Common myeloid progenitor, CD34-positive (primary cell): ENCODE results near the gene IGF2R.
A peak's percentile ranks its signal among the peaks of the same experiment; 100 is the strongest.

ENCODE experiments used
- CTCF ChIA-PET: fragments of 350-600 bp; sonication (Branson Sonifier 250); formaldehyde crosslinking; loops from one replicate; lab custom pipeline; 2021; ENCODE audit warnings: antibody characterized with exemption; lab: Charles Lee
- POLR2A ChIA-PET: fragments of 350-600 bp; sonication (Branson Sonifier 250); formaldehyde crosslinking; loops from one replicate; lab custom pipeline; 2021; ENCODE audit warnings: antibody characterized with exemption; lab: Charles Lee
- DNase-seq, 3 donors: peaks; one replicate each; pipeline versions ENCODE4 v3.0.0 to v3.0.0-alpha.2; 2013
- H3K27ac ChIP-seq, 2 experiments: 1 replicate in 1 of 2; 2 replicates in 1 of 2; pipeline ENCODE4 v1.7.0; 2013; ENCODE audit warnings: inconsistent platforms in 2 of 2, low read length in 2 of 2, mild to moderate bottlenecking in 2 of 2, low read depth in 1 of 2, moderate library complexity in 1 of 2; ENCODE audit not compliant: severe bottlenecking in 2 of 2, insufficient read depth in 1 of 2, poor library complexity in 1 of 2
- H3K27me3 ChIP-seq, 5 experiments: replicated peaks in 2 of 5; 1 replicate in 3 of 5; 2 replicates in 2 of 5; pipeline versions ENCODE4 v1.6.1 to v1.7.0; 2013; ENCODE audit warnings: low read length in 4 of 5, mild to moderate bottlenecking in 2 of 5, moderate library complexity in 2 of 5, inconsistent platforms in 1 of 5; ENCODE audit not compliant: insufficient read depth in 5 of 5, control insufficient read depth in 4 of 5
- H3K36me3 ChIP-seq, 4 experiments: 1 replicate in 2 of 4; 2 replicates in 2 of 4; pipeline versions ENCODE4 v1.6.1 to v1.7.0; 2013; ENCODE audit warnings: low read length in 3 of 4, control low read depth in 1 of 4, mild to moderate bottlenecking in 1 of 4; ENCODE audit not compliant: control insufficient read depth in 4 of 4, insufficient read depth in 4 of 4
- H3K4me1 ChIP-seq, 4 experiments: 1 replicate in 3 of 4; 2 replicates in 1 of 4; pipeline versions ENCODE4 v1.6.1 to v1.7.1; 2013; ENCODE audit warnings: low read length in 3 of 4, mild to moderate bottlenecking in 3 of 4, control low read depth in 1 of 4, inconsistent platforms in 1 of 4, moderate library complexity in 1 of 4; ENCODE audit not compliant: control insufficient read depth in 4 of 4, insufficient read depth in 4 of 4; ENCODE audit errors: control extremely low read depth in 1 of 4
- H3K4me3 ChIP-seq, 7 experiments: 1 replicate in 4 of 7; 2 replicates in 3 of 7; pipeline versions ENCODE4 v1.5.1 to v1.7.0; 2013; ENCODE audit warnings: mild to moderate bottlenecking in 7 of 7, low read length in 6 of 7, moderate library complexity in 6 of 7, inconsistent platforms in 2 of 7, low read depth in 2 of 7, control low read depth in 1 of 7; ENCODE audit not compliant: insufficient read depth in 4 of 7, control insufficient read depth in 1 of 7; ENCODE audit errors: extremely low read depth in 1 of 7
- H3K9me3 ChIP-seq, 5 experiments: 1 replicate in 4 of 5; 2 replicates in 1 of 5; pipeline versions ENCODE4 v1.6.1 to v1.7.1; 2013; ENCODE audit warnings: low read length in 4 of 5, mild to moderate bottlenecking in 2 of 5, inconsistent platforms in 1 of 5, low read depth in 1 of 5, moderate library complexity in 1 of 5; ENCODE audit not compliant: control insufficient read depth in 4 of 5, insufficient read depth in 2 of 5; ENCODE audit errors: control extremely low read depth in 1 of 5
- WGBS: methylation state at CpG from one replicate; pipeline ENCODE4 v1.1.5; 2013; ENCODE audit not compliant: insufficient coverage; 5-methylcytosine and 5-hydroxymethylcytosine counted together

Gene IGF2R

DNA sequence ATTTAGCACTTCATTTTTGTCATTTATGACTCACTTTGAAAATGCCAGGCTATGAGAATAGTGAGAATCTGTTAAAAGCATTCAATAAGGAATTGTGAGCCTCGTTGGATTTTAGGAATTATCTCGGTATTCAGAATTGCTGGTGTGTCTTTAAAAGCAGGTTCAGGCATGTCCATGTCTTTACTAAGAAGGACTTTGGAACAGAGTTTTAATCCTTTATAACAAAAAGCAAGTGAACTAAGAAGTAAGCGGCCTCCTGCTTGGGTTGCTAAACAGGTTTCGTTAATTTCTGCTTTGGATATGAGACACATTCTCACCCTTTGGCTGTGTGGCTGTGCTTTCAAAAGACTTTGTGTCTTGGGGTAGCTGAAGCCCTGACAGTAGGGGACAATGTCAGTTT is 74.9 kb downstream of the IGF2R start:
- CTCF ChIA-PET: no interaction called here
- H3K27me3 ChIP-seq: peaks cover 0 to 29% (median 6%) of the 10 kb centered on the region in 5 experiments
- 94% methylated on average over 4 of the region's 4 CpGs for WGBS
- H3K27ac ChIP-seq: no peak overlapping the region
- H3K36me3 ChIP-seq: peaks cover 0 to 43% (median 5%) of the 10 kb centered on the region in 4 experiments
- no peaks in the 10 kb centered on the region for H3K9me3 ChIP-seq
- H3K4me1 ChIP-seq: no peaks in the 10 kb centered on the region
- no peak for DNase-seq
- no peak overlapping the region for H3K4me3 ChIP-seq
- POLR2A ChIA-PET: no interaction called here

DNA sequence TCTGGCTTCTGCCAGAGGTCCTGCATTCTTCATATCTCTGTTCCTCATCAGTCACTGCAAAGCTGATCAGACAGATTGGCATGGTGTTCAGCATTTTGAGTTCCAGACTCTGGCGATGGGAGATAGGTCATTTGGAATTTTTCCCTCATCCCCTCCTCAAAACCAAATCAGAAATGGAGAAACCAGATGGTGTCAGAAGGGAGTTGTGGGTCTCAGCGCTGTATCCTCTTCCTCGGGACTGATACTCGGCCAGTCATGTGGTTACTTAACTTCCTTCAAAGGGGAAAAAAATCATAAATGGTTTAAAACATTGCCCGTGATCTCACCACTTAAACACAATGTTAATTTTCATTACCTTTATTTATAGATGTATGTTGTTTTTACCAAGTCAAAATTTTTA is 75.8 kb downstream of the IGF2R start:
- H3K36me3 ChIP-seq: peaks cover 0 to 48% (median 5%) of the 10 kb centered on the region in 4 experiments
- peaks cover 0 to 38% (median 12%) of the 10 kb centered on the region in 5 experiments for H3K27me3 ChIP-seq
- no peak overlapping the region for H3K4me3 ChIP-seq
- ChIA-PET CTCF (no interaction called here), POLR2A (no interaction called here)
- no peak for DNase-seq
- no CpG with 5 or more reads among the region's 5 CpGs for WGBS
- no peaks in the 10 kb centered on the region for H3K4me1 ChIP-seq
- H3K9me3 ChIP-seq: no peaks in the 10 kb centered on the region
- H3K27ac ChIP-seq: no peak overlapping the region

GRCh38 chr6:160048471-160048870 is 79.6 kb downstream of the IGF2R start:
- peaks cover 0 to 30% (median 5%) of the 10 kb centered on the region in 4 experiments for H3K36me3 ChIP-seq
- peaks cover 0 to 4% (median 0%) of the 10 kb centered on the region in 5 experiments for H3K9me3 ChIP-seq
- no peak overlapping the region for H3K4me3 ChIP-seq
- ChIA-PET CTCF (interaction anchor here (0.9 kb wide), 1 partner anchor 14 kb away, joined by 3 read pairs; no protein-coding TSS in a partner anchor), POLR2A (no interaction called here)
- 97% methylated on average over 5 of the region's 6 CpGs for WGBS
- H3K4me1 ChIP-seq: no peaks in the 10 kb centered on the region
- DNase-seq: no peak
- peaks cover 0 to 51% (median 12%) of the 10 kb centered on the region in 5 experiments for H3K27me3 ChIP-seq
- no peak overlapping the region for H3K27ac ChIP-seq

- 97% methylated on average over 7 of the region's 9 CpGs for WGBS
- H3K36me3 ChIP-seq: peaks cover 0 to 30% (median 5%) of the 10 kb centered on the region in 4 experiments
- H3K4me1 ChIP-seq: no peaks in the 10 kb centered on the region
Observed at GRCh38 chr6:160049346-160049745, 80.5 kb downstream of the IGF2R start.

DNA sequence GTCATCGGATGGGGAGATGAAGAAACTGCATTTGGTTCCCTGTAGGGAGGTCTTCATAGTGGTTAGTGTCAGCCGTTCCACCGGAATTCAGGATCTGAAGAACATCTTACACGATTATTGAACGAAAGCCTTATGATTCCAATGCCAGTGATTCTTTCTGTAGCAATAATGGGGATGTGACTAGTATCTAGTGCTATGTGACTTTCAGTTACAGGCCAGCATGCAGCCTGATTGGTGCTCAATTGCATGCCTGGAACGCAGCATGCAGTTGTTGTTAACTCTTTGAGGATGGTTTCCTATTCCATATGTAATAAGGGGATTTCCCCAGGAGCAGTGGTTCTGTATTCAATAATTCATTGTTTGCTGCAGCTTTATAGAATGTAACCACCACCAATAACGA is 81.1 kb downstream of the IGF2R start:
- H3K4me1 ChIP-seq: no peaks in the 10 kb centered on the region
- peaks cover 0 to 57% (median 12%) of the 10 kb centered on the region in 5 experiments for H3K27me3 ChIP-seq
- H3K4me3 ChIP-seq: no peak overlapping the region
- CTCF ChIA-PET: no interaction called here
- H3K9me3 ChIP-seq: peaks cover 0 to 17% (median 0%) of the 10 kb centered on the region in 5 experiments
- POLR2A ChIA-PET: no interaction called here
- DNase-seq: no peak
- WGBS: 98% methylated on average over 7 of the region's 7 CpGs
- peaks cover 0 to 26% (median 5%) of the 10 kb centered on the region in 4 experiments for H3K36me3 ChIP-seq
- H3K27ac ChIP-seq: no peak overlapping the region

More at GRCh38 chr6:160049346-160049745, 80.5 kb downstream of the IGF2R start:
- ChIA-PET CTCF (no interaction called here), POLR2A (no interaction called here)
- H3K27ac ChIP-seq: no peak overlapping the region
- no peak for DNase-seq
- H3K9me3 ChIP-seq: peaks cover 0 to 12% (median 0%) of the 10 kb centered on the region in 5 experiments
- H3K4me3 ChIP-seq: no peak overlapping the region
- peaks cover 0 to 51% (median 12%) of the 10 kb centered on the region in 5 experiments for H3K27me3 ChIP-seq

- ChIA-PET CTCF (interaction anchor here (1.2 kb wide), 1 partner anchor 23 kb away, joined by 3 read pairs; no protein-coding TSS in a partner anchor), POLR2A (no interaction called here)
Observed at GRCh38 chr6:160051390-160051789, 82.5 kb downstream of the IGF2R start.

DNA sequence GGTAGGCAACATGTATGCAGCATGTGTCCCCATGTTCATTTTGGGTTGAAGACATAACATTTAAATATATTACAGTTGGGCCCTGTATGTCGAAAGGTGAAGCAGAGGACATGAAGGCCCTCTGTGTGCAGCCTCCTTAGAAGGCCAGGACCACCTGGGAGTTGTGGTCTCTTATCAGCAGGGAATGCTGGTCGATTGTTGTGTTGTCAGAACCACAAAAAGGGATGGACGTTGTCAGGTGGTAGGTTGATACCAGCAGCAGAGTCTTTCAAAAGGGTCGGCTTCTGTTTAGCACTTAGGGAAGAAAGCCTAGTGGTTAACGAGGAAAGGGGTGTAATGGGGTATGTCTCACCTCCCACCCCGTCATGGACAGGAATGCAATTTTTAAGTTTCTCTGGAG is 85.4 kb downstream of the IGF2R start:
- 98% methylated on average over 6 of the region's 6 CpGs for WGBS
- H3K27ac ChIP-seq: no peak overlapping the region
- no peak overlapping the region for H3K4me3 ChIP-seq
- H3K4me1 ChIP-seq: no peaks in the 10 kb centered on the region
- H3K27me3 ChIP-seq: peaks cover 0 to 46% (median 6%) of the 10 kb centered on the region in 5 experiments
- peaks cover 0 to 17% (median 3%) of the 10 kb centered on the region in 4 experiments for H3K36me3 ChIP-seq
- no peak for DNase-seq
- H3K9me3 ChIP-seq: peaks cover 0 to 17% (median 0%) of the 10 kb centered on the region in 5 experiments
- ChIA-PET CTCF (no interaction called here), POLR2A (no interaction called here)

More at GRCh38 chr6:160051390-160051789, 82.5 kb downstream of the IGF2R start:
- H3K9me3 ChIP-seq: peaks cover 0 to 17% (median 0%) of the 10 kb centered on the region in 5 experiments
- no peak overlapping the region for H3K4me3 ChIP-seq
- no peak overlapping the region for H3K27ac ChIP-seq
- peaks cover 0 to 61% (median 10%) of the 10 kb centered on the region in 5 experiments for H3K27me3 ChIP-seq
- peaks cover 0 to 26% (median 5%) of the 10 kb centered on the region in 4 experiments for H3K36me3 ChIP-seq
- no peaks in the 10 kb centered on the region for H3K4me1 ChIP-seq
- peak; percentile 36 to 69 (median 67) for DNase-seq
- WGBS: 30% methylated on average over 2 of the region's 2 CpGs
